ENCODE results near the gene HSD17B14. TPM values are rescaled to one million over a fixed set of nuclear protein-coding genes. Genes with fewer than 3 reads are reported as not detected.

Gene HSD17B14
- total and polyA plus RNA-seq, 7 donors: 4.3 to 21.0 (median 16.9) TPM

DNA sequence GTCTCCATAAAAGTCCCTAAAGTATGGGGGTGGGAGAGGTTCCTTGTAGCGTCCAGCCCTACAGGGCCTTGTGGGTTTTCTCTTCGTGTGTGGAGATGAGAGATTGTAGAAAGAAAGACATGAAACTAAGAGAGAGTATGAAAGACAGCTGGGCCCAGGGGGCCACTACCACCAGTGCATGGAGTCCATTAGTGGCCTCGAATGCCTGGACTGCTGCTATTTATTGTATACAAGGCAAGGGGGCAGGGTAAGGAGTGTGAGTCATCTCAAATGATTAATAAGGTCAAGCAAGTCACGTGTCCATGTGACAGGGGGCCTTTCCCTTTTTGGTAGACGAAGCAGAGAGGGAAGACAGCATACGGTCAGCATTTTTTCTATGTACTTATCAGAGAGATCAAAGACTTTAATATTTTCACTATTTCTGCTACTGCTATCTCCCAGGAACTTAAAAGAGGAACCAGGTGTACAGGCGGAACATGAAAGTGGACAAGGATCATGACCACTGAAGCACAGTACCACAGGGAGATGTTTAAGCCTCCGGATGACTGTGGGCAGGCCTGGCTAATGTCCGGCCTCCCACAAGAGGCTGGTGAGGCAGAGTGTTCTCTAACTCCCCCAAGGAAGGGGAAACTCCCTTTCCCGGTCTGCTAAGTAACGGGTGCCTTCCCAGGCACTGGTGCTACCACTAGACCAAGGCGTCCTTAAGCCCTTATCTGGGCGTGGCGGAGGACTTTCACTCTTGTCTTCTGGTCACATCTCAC lies 55.5 kb downstream of the HSD17B14 start:
- no peak for DNase-seq
- intact Hi-C loops (cut with DNase I): no loop called here
- H3K36me3 ChIP-seq: no peaks in the 10 kb centered on the region
- H3K9me3 ChIP-seq: no peaks in the 10 kb centered on the region
- H3K27ac ChIP-seq: peak overlapping the region; percentile 40 to 55 (median 46)
- 30 to 62% methylated on average over 14 of the region's 14 CpGs for WGBS, 2 donors
- TF ChIP-seq POLR2AphosphoS5 (IDR thresholded peaks at IDR 0.05): peak in 1 of 4 donors; percentile 11
- no peak for TF ChIP-seq CTCF (IDR thresholded peaks at IDR 0.05)
- peaks cover 0 to 14% (median 6%) of the 10 kb centered on the region in 4 donors for H3K4me1 ChIP-seq
- no peaks in the 10 kb centered on the region for H3K27me3 ChIP-seq
- no peak overlapping the region for H3K4me3 ChIP-seq

GRCh38 chr19:48779636-48780035 lies 56.7 kb downstream of the HSD17B14 start:
- Histone ChIP-seq H3K4me3 (no peak overlapping the region), H3K9me3 (no peaks in the 10 kb centered on the region), H3K4me1 (peaks cover 0 to 14% (median 6%) of the 10 kb centered on the region in 4 donors), H3K36me3 (no peaks in the 10 kb centered on the region), H3K27me3 (no peaks in the 10 kb centered on the region), H3K27ac (no peak overlapping the region)
- intact Hi-C loops (cut with DNase I): no loop called here
- WGBS, 2 donors: 13 to 45% methylated on average over 1 of the region's 1 CpG
- TF ChIP-seq EP300 (IDR thresholded peaks at IDR 0.05): no peak
- TF ChIP-seq POLR2AphosphoS5 (IDR thresholded peaks at IDR 0.05): no peak
- TF ChIP-seq CTCF (IDR thresholded peaks at IDR 0.05): no peak
- no peak for TF ChIP-seq POLR2A (IDR thresholded peaks at IDR 0.05)
- DNase-seq: no peak

- 78 to 92% methylated on average over 12 of the region's 12 CpGs for WGBS, 2 donors
- no peak overlapping the region for H3K27ac ChIP-seq
- H3K4me3 ChIP-seq: no peak overlapping the region
- no peaks in the 10 kb centered on the region for H3K9me3 ChIP-seq
- no peaks in the 10 kb centered on the region for H3K36me3 ChIP-seq
- H3K27me3 ChIP-seq: no peaks in the 10 kb centered on the region
- intact Hi-C loops (cut with DNase I): no loop called here
- TF ChIP-seq POLR2A (IDR thresholded peaks at IDR 0.05) (no peak), CTCF (IDR thresholded peaks at IDR 0.05) (no peak), EP300 (IDR thresholded peaks at IDR 0.05) (no peak), POLR2AphosphoS5 (IDR thresholded peaks at IDR 0.05) (no peak)
- DNase-seq: no peak
- H3K4me1 ChIP-seq: peaks cover 0 to 14% (median 6%) of the 10 kb centered on the region in 4 donors
Measured at GRCh38 chr19:48777720-48778119, 58.6 kb downstream of the HSD17B14 start.

GRCh38 chr19:48777139-48777538 lies 59.2 kb downstream of the HSD17B14 start:
- Histone ChIP-seq H3K27me3 (no peaks in the 10 kb centered on the region), H3K27ac (no peak overlapping the region), H3K4me3 (no peak overlapping the region), H3K36me3 (no peaks in the 10 kb centered on the region), H3K9me3 (no peaks in the 10 kb centered on the region), H3K4me1 (peaks cover 0 to 10% (median 6%) of the 10 kb centered on the region in 4 donors)
- DNase-seq: no peak
- intact Hi-C loops (cut with DNase I): no loop called here
- TF ChIP-seq EP300 (IDR thresholded peaks at IDR 0.05) (no peak), POLR2A (IDR thresholded peaks at IDR 0.05) (no peak), CTCF (IDR thresholded peaks at IDR 0.05) (no peak)
- 50 to 87% methylated on average over 5 of the region's 5 CpGs for WGBS, 2 donors

Measured in sigmoid colon (tissue), 7 donors.